Peyer's patch (tissue), 4 donors: ENCODE data around the gene ABHD2. TPM values are rescaled to one million over a fixed set of nuclear protein-coding genes. Genes with fewer than 3 reads are reported as not detected.
A peak's percentile ranks its signal among the peaks of the same experiment; 100 is the strongest.
"Not testable (repeated sequence)": the region's sequence is repeated elsewhere in the genome, so short reads cannot be mapped to it uniquely, and the experiment has no call there.

Source experiments
- DNase-seq, 3 donors: peaks; one replicate each; pipeline ENCODE4 v3.0.0-alpha.2; 2017 to 2019
- H3K27ac ChIP-seq, 4 donors: fragments of 200-600 bp; sonication (generic); one replicate each; pipeline ENCODE4 v1.5.1; 2016 to 2019
- H3K27me3 ChIP-seq, 2 donors: fragments of 200-600 bp; sonication (generic); one replicate each; pipeline ENCODE4 v1.5.1; 2019
- H3K36me3 ChIP-seq, 3 donors: fragments of 200-600 bp; sonication (generic); one replicate each; pipeline ENCODE4 v1.5.1; 2016 to 2019
- H3K4me1 ChIP-seq, 4 donors: fragments of 200-600 bp; sonication (generic); one replicate each; pipeline ENCODE4 v1.5.1; 2016 to 2019
- H3K4me3 ChIP-seq, 4 donors: fragments of 200-600 bp; sonication (generic); 1 replicate in 3 of 4; 2 replicates in 1 of 4; pipeline ENCODE4 v1.5.1; 2016 to 2019; ENCODE audit warnings: mild to moderate bottlenecking in 1 of 4
- H3K9me3 ChIP-seq, 4 donors: fragments of 200-600 bp; sonication (generic); one replicate each; pipeline ENCODE4 v1.5.1; 2016 to 2019; ENCODE audit warnings: mild to moderate bottlenecking in 1 of 4
- CTCF ChIP-seq, 6 experiments: fragments of 450-650 bp in 4 of 6; fragments of 200-600 bp in 2 of 6; sonication (generic) in 1 of 6; IDR thresholded peaks; one replicate each; pipeline ENCODE4 v1.5.1; 2017 to 2019; ENCODE audit warnings: antibody characterized with exemption in 6 of 6, mild to moderate bottlenecking in 3 of 6, moderate library complexity in 1 of 6
- POLR2A ChIP-seq, 2 donors: fragments of 450-650 bp; IDR thresholded peaks; one replicate each; pipeline ENCODE4 v1.5.1; 2017; ENCODE audit warnings: antibody characterized with exemption in 2 of 2, mild to moderate bottlenecking in 2 of 2, moderate library complexity in 2 of 2
- total RNA-seq, 4 donors: library from RNA; depleted of rRNA; stranded (reverse); fragments of >200 nt; gene quantifications; one replicate each; pipeline ENCODE4 v1.1.0, GENCODE V29; 2016

Gene ABHD2
- total RNA-seq, 4 donors from 2014 or later, result 75.9 to 190 (median 121) TPM

- no peak overlapping the region for H3K4me3 ChIP-seq
- H3K27me3 ChIP-seq, result no peaks in the 10 kb centered on the region
- no peak for DNase-seq
- peak overlapping the region in 1 of 4 donors; percentile 6 for H3K27ac ChIP-seq
- peaks cover 0 to 22% (median 0%) of the 10 kb centered on the region in 4 donors for H3K4me1 ChIP-seq
- no peak for TF ChIP-seq POLR2A (IDR thresholded peaks at IDR 0.05)
- TF ChIP-seq CTCF (IDR thresholded peaks at IDR 0.05), result no peak
- H3K9me3 ChIP-seq, result no peaks in the 10 kb centered on the region
- H3K36me3 ChIP-seq, result peaks cover 0 to 7% (median 0%) of the 10 kb centered on the region in 3 donors
These were observed 43.5 kb downstream of the ABHD2 start for GRCh38 chr15:89131731-89132130.

GRCh38 chr15:89132611-89133507 is 44.6 kb downstream of the ABHD2 start:
- Histone ChIP-seq H3K4me1 (peaks cover 0 to 22% (median 0%) of the 10 kb centered on the region in 4 donors), H3K27me3 (no peaks in the 10 kb centered on the region), H3K36me3 (peaks cover 0 to 4% (median 0%) of the 10 kb centered on the region in 3 donors), H3K27ac (peak overlapping the region in 3 of 4 donors; percentile 8 to 61 (median 57)), H3K4me3 (no peak overlapping the region), H3K9me3 (no peaks in the 10 kb centered on the region)
- peak in 1 of 3 donors; percentile 53 for DNase-seq
- TF ChIP-seq CTCF (IDR thresholded peaks at IDR 0.05) (no peak), POLR2A (IDR thresholded peaks at IDR 0.05) (no peak)

DNA sequence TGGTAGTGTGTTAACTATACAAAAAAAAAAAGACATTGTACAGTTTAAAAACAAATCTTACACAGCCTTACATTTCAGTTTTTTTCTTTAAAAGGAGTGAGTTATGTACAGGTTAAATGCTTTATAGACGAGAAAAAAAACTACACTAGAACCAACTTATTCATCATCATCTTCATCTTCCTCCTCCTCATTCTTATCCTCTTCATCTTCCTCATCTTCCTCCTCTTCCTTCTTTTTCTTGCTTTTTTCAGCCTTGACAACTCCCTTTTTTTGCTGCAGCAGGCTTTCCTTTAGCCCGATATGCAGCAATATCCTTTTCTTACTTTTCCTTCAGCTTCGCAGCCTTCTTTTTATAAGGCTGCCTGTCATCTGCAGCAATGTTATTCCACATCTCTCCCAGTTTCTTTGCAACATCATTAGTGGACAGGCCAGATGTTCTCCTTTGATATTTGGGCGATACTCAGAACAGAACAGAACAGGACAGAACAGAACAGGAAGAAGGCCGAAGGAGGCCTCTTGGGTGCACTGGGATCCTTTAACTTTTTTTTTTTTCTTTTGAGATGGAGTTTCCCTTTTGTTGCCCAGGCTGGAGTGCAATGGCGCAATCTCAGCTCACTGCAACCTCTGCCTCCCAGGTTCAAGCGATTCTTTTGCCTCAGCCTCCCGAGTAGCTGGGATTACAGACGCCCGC is 47.3 kb downstream of the ABHD2 start:
- H3K9me3 ChIP-seq, H3K27ac ChIP-seq, H3K4me3 ChIP-seq, DNase-seq, H3K27me3 ChIP-seq, H3K4me1 ChIP-seq, H3K36me3 ChIP-seq: not testable (repeated sequence)

DNA sequence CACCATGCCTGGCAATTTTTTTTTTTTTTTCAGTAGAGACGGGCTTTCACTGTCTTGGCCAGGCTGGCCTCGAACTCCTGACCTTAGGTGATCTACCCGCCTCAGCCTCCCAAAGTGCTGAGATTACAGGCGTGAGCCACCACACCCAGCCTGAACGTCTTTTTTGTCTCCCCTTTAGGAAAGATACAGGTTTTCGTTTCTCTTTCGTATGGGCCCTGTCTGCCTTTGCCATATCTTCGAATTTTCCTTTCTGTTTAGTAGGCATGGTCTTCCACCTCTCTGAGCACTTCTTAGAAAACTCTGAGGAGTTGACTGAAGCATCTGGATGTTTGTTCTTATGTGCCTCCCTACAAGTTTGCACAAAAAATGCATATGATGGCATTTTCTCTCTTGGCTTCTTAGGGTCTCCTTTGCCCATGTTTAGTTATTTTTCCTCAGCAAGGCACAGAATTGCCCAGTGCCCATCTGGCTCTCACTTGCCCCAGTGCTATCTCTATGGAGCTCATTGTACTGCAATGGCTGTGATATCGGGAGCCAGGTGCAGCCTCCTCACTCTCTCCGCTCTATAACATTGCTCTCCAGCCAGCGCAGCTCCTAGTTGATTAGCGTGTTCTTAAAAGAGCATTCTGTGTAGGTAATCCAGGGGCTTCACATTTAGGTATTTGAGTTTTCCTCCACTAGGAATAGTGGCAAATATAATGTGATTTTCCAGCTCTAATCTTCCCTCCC is 48.0 kb downstream of the ABHD2 start:
- Histone ChIP-seq H3K27me3 (no peaks in the 10 kb centered on the region), H3K4me3 (no peak overlapping the region), H3K36me3 (no peaks in the 10 kb centered on the region), H3K4me1 (peaks cover 0 to 9% (median 0%) of the 10 kb centered on the region in 4 donors), H3K27ac (peak overlapping the region in 2 of 4 donors; percentile 8 to 42), H3K9me3 (no peaks in the 10 kb centered on the region)
- DNase-seq, result no peak
- no peak for TF ChIP-seq POLR2A (IDR thresholded peaks at IDR 0.05)

DNA sequence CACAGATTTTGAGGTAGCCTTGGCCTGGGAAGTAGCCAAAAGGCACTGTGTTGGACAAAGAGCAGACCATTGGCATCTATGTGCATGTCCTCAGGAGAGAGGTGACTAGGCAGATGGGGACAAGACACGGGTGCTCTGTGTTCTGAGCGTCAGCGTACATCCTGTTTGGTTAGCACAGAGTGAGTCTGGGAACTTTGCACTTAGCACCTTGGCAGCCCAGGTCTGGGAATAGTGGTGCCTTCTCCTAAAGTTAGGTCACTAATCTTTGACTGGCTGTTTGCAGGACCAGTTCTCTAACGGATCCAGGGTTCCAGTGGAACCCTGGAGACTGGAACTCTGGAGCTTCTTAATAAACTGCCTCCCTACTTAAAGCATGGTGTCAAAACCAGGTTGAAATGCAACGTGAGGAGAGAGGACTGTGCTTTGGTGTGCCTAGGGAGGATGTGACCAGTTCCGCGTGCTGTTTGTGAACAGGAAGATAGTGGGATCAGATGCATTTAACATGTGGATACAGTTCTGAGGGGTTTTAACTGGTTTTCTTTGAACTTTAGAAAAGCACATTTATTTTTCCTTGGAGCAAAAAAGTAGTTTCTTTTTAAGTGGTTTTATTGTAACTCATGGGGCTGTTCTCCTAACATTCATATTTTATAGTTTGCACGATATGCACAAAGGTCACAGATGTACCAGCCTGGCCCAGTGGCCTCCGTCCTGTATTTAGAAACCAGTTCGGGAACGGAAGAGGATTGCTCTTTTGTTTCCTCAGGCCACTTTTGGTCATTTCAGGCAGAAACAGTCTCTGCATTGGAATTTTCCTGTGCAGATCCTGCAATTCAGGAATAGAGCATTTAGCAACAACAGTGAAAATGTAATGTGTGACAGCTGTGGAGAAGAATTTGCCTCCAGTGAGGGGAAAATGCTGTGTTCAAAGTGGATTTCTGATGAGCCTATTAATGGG is 48.8 kb downstream of the ABHD2 start:
- Histone ChIP-seq H3K4me3 (no peak overlapping the region), H3K27me3 (no peaks in the 10 kb centered on the region), H3K9me3 (no peaks in the 10 kb centered on the region), H3K36me3 (no peaks in the 10 kb centered on the region), H3K27ac (peak overlapping the region in 2 of 4 donors; percentile 38 to 42), H3K4me1 (peaks cover 0 to 9% (median 0%) of the 10 kb centered on the region in 4 donors)
- no peak for TF ChIP-seq CTCF (IDR thresholded peaks at IDR 0.05)
- no peak for TF ChIP-seq POLR2A (IDR thresholded peaks at IDR 0.05)
- DNase-seq, result no peak
